Lung (tissue), 12 donors: ENCODE data around the gene CRYAA. TPM values are rescaled to one million over a fixed set of nuclear protein-coding genes. Genes with fewer than 3 reads are reported as not detected.
"Not testable (repeated sequence)": the region's sequence is repeated elsewhere in the genome, so short reads cannot be mapped to it uniquely, and the experiment has no call there.

Experiments
- ATAC-seq: fragments of 200-7000 bp; cut with Tn5 transposase; one replicate; pipeline ENCODE4 v1.9.1; 2020; ENCODE audit warnings: moderate number of reproducible peaks; ENCODE audit not compliant: insufficient read depth, low FRiP score
- DNase-seq, 3 donors: peaks; one replicate each; pipeline ENCODE4 v3.0.0-alpha.2; 2013 to 2017
- H3K27ac ChIP-seq, 2 donors: one replicate each; pipeline ENCODE4 v1.5.1; 2013; ENCODE audit warnings: mild to moderate bottlenecking in 2 of 2, moderate library complexity in 2 of 2, control low read depth in 1 of 2, inconsistent platforms in 1 of 2, low read depth in 1 of 2, low read length in 1 of 2
- H3K27me3 ChIP-seq, 3 donors: one replicate each; pipeline ENCODE4 v1.5.1; 2013; ENCODE audit warnings: low read length in 2 of 3; ENCODE audit not compliant: control insufficient read depth in 3 of 3, insufficient read depth in 3 of 3
- H3K36me3 ChIP-seq, 4 donors: one replicate each; pipeline ENCODE4 v1.5.1; 2013; ENCODE audit warnings: low read length in 4 of 4, mild to moderate bottlenecking in 1 of 4, moderate library complexity in 1 of 4; ENCODE audit not compliant: control insufficient read depth in 4 of 4, insufficient read depth in 4 of 4
- H3K4me1 ChIP-seq, 5 donors: one replicate each; pipeline ENCODE4 v1.5.1; 2013; ENCODE audit warnings: low read length in 5 of 5, mild to moderate bottlenecking in 2 of 5, moderate library complexity in 1 of 5; ENCODE audit not compliant: control insufficient read depth in 5 of 5, insufficient read depth in 5 of 5
- H3K4me3 ChIP-seq: one replicate; pipeline ENCODE4 v1.5.1; 2013; ENCODE audit warnings: mild to moderate bottlenecking, control low read depth, moderate library complexity
- H3K9ac ChIP-seq, 2 donors: one replicate each; pipeline ENCODE4 v1.5.1; 2013; ENCODE audit warnings: low read length in 2 of 2, control low read depth in 1 of 2; ENCODE audit not compliant: insufficient read depth in 1 of 2
- H3K9me3 ChIP-seq, 4 donors: one replicate each; pipeline ENCODE4 v1.5.1; 2013; ENCODE audit warnings: low read length in 3 of 4, mild to moderate bottlenecking in 1 of 4, moderate library complexity in 1 of 4; ENCODE audit not compliant: control insufficient read depth in 4 of 4, insufficient read depth in 3 of 4
- WGBS, 2 donors: extraction: QIAGEN DNeasy Blood & Tissue Kit; methylation state at CpG; one replicate each; pipeline ENCODE4 v1.1.7; 2013; 5-methylcytosine and 5-hydroxymethylcytosine counted together
- polyA plus RNA-seq, 2 donors: library from polyadenylated mRNA; stranded (reverse); fragments of 200-250 nt; gene quantifications; one replicate each; pipeline ENCODE4 v1.2.1, GENCODE V29; 2013
- total RNA-seq, 2 donors: library from RNA; depleted of rRNA in 1 of 2; stranded (reverse); fragments of >200 nt in 1 of 2; gene quantifications; one replicate each; pipeline ENCODE4 v1.2.1, GENCODE V29; 2014 to 2021
- TF ChIP-seq, protein P1 (sequence below): IDR thresholded peaks from 2 replicates; pipeline ENCODE4 v1.5.1; 2012; ENCODE audit warnings: mild to moderate bottlenecking; ENCODE audit errors: control extremely low read depth, extremely low read depth
- donor health status: control.
- donor health status: control.
- donor health status: Bipolar disorder and iron deficiency.
- donor health status: healthy.
- donor health status: DM: yes; HTN: yes; CAD: no.

CRYAA gene
- total and polyA plus RNA-seq, 4 donors, result not detected

GRCh38 chr21:43181033-43181432 is 12.2 kb downstream of the CRYAA start:
- not testable (repeated sequence) for DNase-seq, H3K4me1 ChIP-seq, H3K27me3 ChIP-seq, H3K36me3 ChIP-seq, H3K9ac ChIP-seq, ATAC-seq, H3K9me3 ChIP-seq, H3K27ac ChIP-seq, H3K4me3 ChIP-seq
- WGBS, 2 donors, result no CpG with 5 or more reads among the region's 15 CpGs

GRCh38 chr21:43187268-43187667 is 18.5 kb downstream of the CRYAA start:
- ATAC-seq, H3K4me3 ChIP-seq, H3K27me3 ChIP-seq, DNase-seq, H3K9me3 ChIP-seq, H3K9ac ChIP-seq, H3K36me3 ChIP-seq, H3K27ac ChIP-seq, H3K4me1 ChIP-seq: not testable (repeated sequence)
- 75 to 100% methylated on average over 1 of the region's 7 CpGs for WGBS, 2 donors

DNA sequence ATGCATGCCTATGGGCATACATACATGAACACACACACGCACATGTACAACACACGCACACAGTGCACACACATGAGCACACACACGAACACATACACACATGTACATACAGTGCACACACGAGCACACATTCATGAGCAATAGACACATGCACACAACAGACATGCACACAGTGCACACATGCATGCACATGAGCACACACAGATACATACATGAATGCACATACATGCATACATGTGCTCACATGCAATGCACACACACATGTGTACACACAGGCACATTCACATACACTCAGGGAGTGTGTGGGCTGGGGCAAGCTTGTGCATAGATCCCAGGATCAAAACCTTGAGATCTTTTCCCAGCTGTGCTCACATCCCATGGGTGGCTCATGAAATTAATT is 18.9 kb downstream of the CRYAA start:
- TF ChIP-seq, protein P1, sequence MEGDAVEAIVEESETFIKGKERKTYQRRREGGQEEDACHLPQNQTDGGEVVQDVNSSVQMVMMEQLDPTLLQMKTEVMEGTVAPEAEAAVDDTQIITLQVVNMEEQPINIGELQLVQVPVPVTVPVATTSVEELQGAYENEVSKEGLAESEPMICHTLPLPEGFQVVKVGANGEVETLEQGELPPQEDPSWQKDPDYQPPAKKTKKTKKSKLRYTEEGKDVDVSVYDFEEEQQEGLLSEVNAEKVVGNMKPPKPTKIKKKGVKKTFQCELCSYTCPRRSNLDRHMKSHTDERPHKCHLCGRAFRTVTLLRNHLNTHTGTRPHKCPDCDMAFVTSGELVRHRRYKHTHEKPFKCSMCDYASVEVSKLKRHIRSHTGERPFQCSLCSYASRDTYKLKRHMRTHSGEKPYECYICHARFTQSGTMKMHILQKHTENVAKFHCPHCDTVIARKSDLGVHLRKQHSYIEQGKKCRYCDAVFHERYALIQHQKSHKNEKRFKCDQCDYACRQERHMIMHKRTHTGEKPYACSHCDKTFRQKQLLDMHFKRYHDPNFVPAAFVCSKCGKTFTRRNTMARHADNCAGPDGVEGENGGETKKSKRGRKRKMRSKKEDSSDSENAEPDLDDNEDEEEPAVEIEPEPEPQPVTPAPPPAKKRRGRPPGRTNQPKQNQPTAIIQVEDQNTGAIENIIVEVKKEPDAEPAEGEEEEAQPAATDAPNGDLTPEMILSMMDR, result no peak
- WGBS, 2 donors, result 94 to 96% methylated on average over 4 of the region's 4 CpGs
- Histone ChIP-seq H3K9ac (no peak overlapping the region), H3K27me3 (no peaks in the 10 kb centered on the region), H3K27ac (no peak overlapping the region), H3K4me3 (no peak overlapping the region), H3K9me3 (no peaks in the 10 kb centered on the region), H3K4me1 (peaks cover 0 to 2% (median 0%) of the 10 kb centered on the region in 5 donors), H3K36me3 (no peaks in the 10 kb centered on the region)
- DNase-seq (peak in 1 of 3 donors; percentile 9), ATAC-seq (no peak)

DNA sequence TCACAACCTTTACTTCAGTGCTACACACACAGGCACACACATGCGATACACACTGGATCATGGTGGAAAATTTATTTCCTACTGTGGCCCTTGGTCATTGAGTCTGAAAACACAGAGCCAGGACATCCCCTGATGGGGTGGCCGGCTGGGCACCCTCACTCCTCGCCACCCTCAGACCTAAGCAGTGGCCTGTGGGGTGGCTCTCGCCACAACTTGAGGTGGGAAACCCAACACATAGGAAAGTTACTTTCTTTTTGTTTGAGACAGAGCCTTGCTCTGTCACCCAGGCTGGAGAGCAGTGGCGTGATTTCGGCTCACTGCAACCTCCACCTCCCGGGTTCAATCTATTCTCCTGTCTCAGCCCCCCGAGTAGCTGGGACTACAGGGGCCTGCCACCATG is 19.4 kb downstream of the CRYAA start:
- Histone ChIP-seq H3K4me3 (no peak overlapping the region), H3K36me3 (no peaks in the 10 kb centered on the region), H3K9ac (no peak overlapping the region), H3K27me3 (no peaks in the 10 kb centered on the region), H3K4me1 (peaks cover 0 to 2% (median 0%) of the 10 kb centered on the region in 5 donors), H3K9me3 (no peaks in the 10 kb centered on the region), H3K27ac (no peak overlapping the region)
- 96% methylated on average over 8 of the region's 8 CpGs for WGBS, 2 donors
- ATAC-seq (no peak), DNase-seq (peak in 1 of 3 donors; percentile 2)
- TF ChIP-seq, protein P1, result no peak
